Suppressor macrophage treated with lipopolysaccharide for 4 hours (primary cell): ENCODE data around the gene LRRC42.
"Not testable (repeated sequence)": the region's sequence is repeated elsewhere in the genome, so short reads cannot be mapped to it uniquely, and the experiment has no call there.

Experiments used
- DNase-seq: peaks from one replicate; pipeline ENCODE4 v3.0.0-alpha.2; 2020

LRRC42 gene

GRCh38 chr1:53943090-53943489, 3.1 kb upstream of the LRRC42 start:
- DNase-seq, result no peak

- no peak for DNase-seq
These were observed 2.6 kb upstream of the LRRC42 start for GRCh38 chr1:53943490-53944043.

GRCh38 chr1:53944469-53945182, 1.5 kb upstream of the LRRC42 start:
- no peak for DNase-seq

GRCh38 chr1:53945183-53945432, 1.0 kb upstream of the LRRC42 start:
- no peak for DNase-seq

GRCh38 chr1:53945433-53946251, 508 bp upstream of the LRRC42 start, which contains the start of gene IFT25:
Gene IFT25 (minus strand): TSS chr1:53945699. CDS start chr1:53940082, 5,617 bp downstream.
- DNase-seq, result peak; percentile 99

GRCh38 chr1:53947172-53947907, 1.2 kb downstream of the LRRC42 start:
- no peak for DNase-seq

- DNase-seq, result no peak
These were observed 2.1 kb downstream of the LRRC42 start for GRCh38 chr1:53948291-53948690.

- peak; percentile 59 for DNase-seq
These were observed 3.2 kb downstream of the LRRC42 start for GRCh38 chr1:53949023-53949990.

GRCh38 chr1:53951697-53952096, 5.5 kb downstream of the LRRC42 start:
- DNase-seq, result no peak

- no peak for DNase-seq
These were observed 8.0 kb downstream of the LRRC42 start for GRCh38 chr1:53954128-53954527.

- no peak for DNase-seq
These were observed 10.4 kb downstream of the LRRC42 start for GRCh38 chr1:53956308-53957168.

- no peak for DNase-seq
These were observed 11.2 kb downstream of the LRRC42 start for GRCh38 chr1:53957194-53957818.

GRCh38 chr1:53959664-53960250, 13.6 kb downstream of the LRRC42 start:
- DNase-seq, result peak; percentile 56

GRCh38 chr1:53962395-53962794, 16.2 kb downstream of the LRRC42 start:
- DNase-seq, result no peak

GRCh38 chr1:53963460-53963859, 17.3 kb downstream of the LRRC42 start:
- DNase-seq, result no peak

GRCh38 chr1:53964109-53964508, 18.0 kb downstream of the LRRC42 start:
- no peak for DNase-seq

GRCh38 chr1:53966794-53967193, 20.6 kb downstream of the LRRC42 start:
- no peak for DNase-seq

- no peak for DNase-seq
These were observed 21.4 kb downstream of the LRRC42 start for GRCh38 chr1:53967409-53968124.

GRCh38 chr1:53968125-53968513, 22.0 kb downstream of the LRRC42 start:
- no peak for DNase-seq

- DNase-seq, result not testable (repeated sequence)
These were observed 23.2 kb downstream of the LRRC42 start for GRCh38 chr1:53969323-53969722.
